ENCODE results near the gene CDH23.

Gene CDH23

GRCh38 chr10:71756311-71757191 lies 359.8 kb downstream of the CDH23 start:
- ATAC-seq = no peak
- TF ChIP-seq ARNTL (CRISPR knock-in tag; IDR thresholded peaks at IDR 0.05; ENCODE audit: borderline replicate concordance, low read depth) (no peak), ZFP3 (CRISPR knock-in tag; IDR thresholded peaks at IDR 0.05) (no peak), TSHZ2 (CRISPR knock-in tag; IDR thresholded peaks at IDR 0.05) (no peak), POU6F1 (CRISPR knock-in tag; IDR thresholded peaks at IDR 0.05; ENCODE audit: borderline replicate concordance, low read depth) (no peak), ISL1 (CRISPR knock-in tag; IDR thresholded peaks at IDR 0.05) (no peak), ZNF565 (CRISPR knock-in tag; conservative IDR thresholded peaks at IDR 0.05; ENCODE audit: low read depth) (no peak), ESRRG (CRISPR knock-in tag; IDR thresholded peaks at IDR 0.05) (no peak), ZNF8 (CRISPR knock-in tag; IDR thresholded peaks at IDR 0.05) (no peak), GLIS3 (CRISPR knock-in tag; IDR thresholded peaks at IDR 0.05) (no peak), CREB5 (CRISPR knock-in tag; IDR thresholded peaks at IDR 0.05; ENCODE audit: low read depth) (no peak), TOX (CRISPR knock-in tag; IDR thresholded peaks at IDR 0.05; ENCODE audit: borderline replicate concordance) (no peak), PATZ1 (CRISPR knock-in tag; IDR thresholded peaks at IDR 0.05; ENCODE audit: borderline replicate concordance) (no peak), OSR1 (CRISPR knock-in tag; IDR thresholded peaks at IDR 0.05) (no peak), SNAI2 (CRISPR knock-in tag; IDR thresholded peaks at IDR 0.05) (no peak), ZNF70 (CRISPR knock-in tag; IDR thresholded peaks at IDR 0.05) (no peak), ZFP30 (CRISPR knock-in tag; IDR thresholded peaks at IDR 0.05) (no peak)

- ATAC-seq = no peak; the same call in 2 of the 3 replicates
- TF ChIP-seq CSDC2 (CRISPR knock-in tag; IDR thresholded peaks at IDR 0.05) (no peak), OSR1 (CRISPR knock-in tag; IDR thresholded peaks at IDR 0.05) (no peak), PATZ1 (CRISPR knock-in tag; IDR thresholded peaks at IDR 0.05; ENCODE audit: borderline replicate concordance) (no peak), ZFP3 (CRISPR knock-in tag; IDR thresholded peaks at IDR 0.05) (no peak), ZFP30 (CRISPR knock-in tag; IDR thresholded peaks at IDR 0.05) (no peak), TCF4 (CRISPR knock-in tag; IDR thresholded peaks at IDR 0.05; ENCODE audit: borderline replicate concordance) (no peak), PPARA (CRISPR knock-in tag; IDR thresholded peaks at IDR 0.05; ENCODE audit: borderline replicate concordance) (no peak), ZNF565 (CRISPR knock-in tag; conservative IDR thresholded peaks at IDR 0.05; ENCODE audit: low read depth) (no peak), RARB (CRISPR knock-in tag; IDR thresholded peaks at IDR 0.05) (no peak), ISL1 (CRISPR knock-in tag; IDR thresholded peaks at IDR 0.05) (no peak), POU6F1 (CRISPR knock-in tag; IDR thresholded peaks at IDR 0.05; ENCODE audit: borderline replicate concordance, low read depth) (no peak), ARNTL (CRISPR knock-in tag; IDR thresholded peaks at IDR 0.05; ENCODE audit: borderline replicate concordance, low read depth) (no peak), SNAI2 (CRISPR knock-in tag; IDR thresholded peaks at IDR 0.05) (no peak), ZNF8 (CRISPR knock-in tag; IDR thresholded peaks at IDR 0.05) (no peak)
These were observed 360.7 kb downstream of the CDH23 start for GRCh38 chr10:71757399-71757922.
